HepG2 (cell line): ENCODE results near the gene LDB2. TPM values are rescaled to one million over a fixed set of nuclear protein-coding genes. Genes with fewer than 3 reads are reported as not detected.

Experiments
- ATAC-seq: fragments of 200-7000 bp; cut with Tn5 transposase; 3 replicates; pipeline ENCODE4 v1.9.1; 2020; ENCODE audit warnings: mild to moderate bottlenecking, moderate library complexity
- BruUV-seq: library from RNA; stranded (reverse); fragments of 400-500 nt; replicated peaks from 2 replicates; lab custom pipeline; 2021; lab: Mats Ljungman, UMichigan
- CTCF ChIA-PET: fragments of 300-600 bp; formaldehyde crosslinking; extraction: SDS; loops from one replicate; lab custom pipeline; 2021; ENCODE audit warnings: low total read pairs, inconsistent platforms, low intra/inter-chr PET ratio; lab: Yijun Ruan, JAX
- POLR2A ChIA-PET: fragments of 350-600 bp; sonication (Branson Sonifier 250); formaldehyde crosslinking; loops from one replicate; lab custom pipeline; 2020; ENCODE audit warnings: antibody characterized with exemption, inconsistent platforms; lab: Yijun Ruan, JAX
- DNase-seq: peaks from one replicate; pipeline ENCODE4 v3.0.0-alpha.2; 2015; ENCODE audit warnings: low spot score
- FAIRE-seq: peaks from 3 replicates; lab custom pipeline; 2011; peaks lifted over from hg19 to GRCh38; lab: Jason Lieb, UNC
- H2AFZ ChIP-seq: one replicate; pipeline ENCODE4 v1.6.1; 2011; ENCODE audit warnings: low read length, inconsistent platforms
- H3K27ac ChIP-seq: fragments of 300-600 bp; 3 replicates; pipeline ENCODE4 v1.8.0; 2011; ENCODE audit warnings: mixed run types, mild to moderate bottlenecking, mixed read lengths, low read length, inconsistent platforms; ENCODE audit not compliant: insufficient read depth; ENCODE audit errors: extremely low read length
- H3K27me3 ChIP-seq, 2 experiments: fragments of 200-600 bp in 1 of 2; 2 replicates in 1 of 2; 3 replicates in 1 of 2; pipeline versions ENCODE4 v1.6.0 to v1.8.0; 2011; ENCODE audit warnings: low read length in 2 of 2, mild to moderate bottlenecking in 2 of 2, moderate library complexity in 2 of 2, inconsistent platforms in 1 of 2; ENCODE audit not compliant: insufficient read depth in 2 of 2, control insufficient read depth in 1 of 2
- H3K36me3 ChIP-seq, 2 experiments: fragments of 200-600 bp in 1 of 2; replicated peaks in 1 of 2; 2 replicates in 1 of 2; 3 replicates in 1 of 2; pipeline versions ENCODE4 v1.5.1 to v1.8.0; 2011; ENCODE audit warnings: low read length in 2 of 2, inconsistent platforms in 1 of 2; ENCODE audit not compliant: insufficient read depth in 2 of 2, control insufficient read depth in 1 of 2
- H3K4me1 ChIP-seq: 2 replicates; pipeline ENCODE4 v1.5.1; 2012; ENCODE audit warnings: low read length, inconsistent platforms; ENCODE audit not compliant: insufficient read depth
- H3K4me2 ChIP-seq: 2 replicates; pipeline ENCODE4 v1.6.0; 2011; ENCODE audit warnings: low read depth, low read length, inconsistent platforms
- H3K4me3 ChIP-seq, 3 experiments: fragments of 200-600 bp in 1 of 3; sonication (generic), shearing (Covaris generic) in 1 of 3; replicated peaks in 1 of 3; 2 replicates each; pipeline ENCODE4 v1.5.1; 2011 to 2016; ENCODE audit warnings: low read length in 3 of 3, inconsistent platforms in 2 of 3, low read depth in 2 of 3, mild to moderate bottlenecking in 2 of 3, control low read depth in 1 of 3, mixed read lengths in 1 of 3; ENCODE audit not compliant: insufficient read depth in 1 of 3
- H3K79me2 ChIP-seq: one replicate; pipeline ENCODE4 v1.6.1; 2011; ENCODE audit warnings: low read length, inconsistent platforms; ENCODE audit not compliant: insufficient read depth
- H3K9ac ChIP-seq: 2 replicates; pipeline ENCODE4 v1.6.0; 2011; ENCODE audit warnings: mild to moderate bottlenecking, low read depth, low read length, inconsistent platforms; ENCODE audit not compliant: insufficient read depth
- H3K9me3 ChIP-seq: 2 replicates; pipeline ENCODE4 v1.5.1; 2012; ENCODE audit warnings: mild to moderate bottlenecking, low read length
- H4K20me1 ChIP-seq: 2 replicates; pipeline ENCODE4 v1.6.0; 2011; ENCODE audit warnings: inconsistent platforms, mild to moderate bottlenecking, low read length, moderate library complexity; ENCODE audit not compliant: insufficient read depth
- ARNT ChIP-seq: fragments of 450-650 bp; IDR thresholded peaks from 2 replicates; pipeline ENCODE4 v1.6.1; 2017
- CEBPB ChIP-seq: IDR thresholded peaks from 2 replicates; pipeline ENCODE4 v1.6.1; 2011; ENCODE audit warnings: low read depth, low read length, improper control_type of control experiment, borderline replicate concordance
- FOXJ3 ChIP-seq: sonication (generic); formaldehyde crosslinking; IDR thresholded peaks from 2 replicates; pipeline ENCODE4 v1.4.0; 2020; ENCODE audit warnings: missing genetic modification reagents, mild to moderate bottlenecking, borderline replicate concordance
- GABPA ChIP-seq, 2 experiments: IDR thresholded peaks; 2 replicates each; pipeline ENCODE4 v1.6.1; 2011 to 2016; ENCODE audit warnings: low read depth in 2 of 2, low read length in 1 of 2, missing biosample characterization in 1 of 2, missing genetic modification characterization in 1 of 2
- GZF1 ChIP-seq: sonication (generic); formaldehyde crosslinking; IDR thresholded peaks from 2 replicates; pipeline ENCODE4 v1.5.1; 2020; ENCODE audit warnings: mild to moderate bottlenecking, missing genetic modification reagents
- MAX ChIP-seq: IDR thresholded peaks from 2 replicates; pipeline ENCODE4 v1.6.1; 2012; ENCODE audit warnings: inconsistent platforms
- PBX2 ChIP-seq: IDR thresholded peaks from 2 replicates; pipeline ENCODE4 v1.6.1; 2016; ENCODE audit warnings: control low read depth
- PITX1 ChIP-seq: sonication (generic); formaldehyde crosslinking; IDR thresholded peaks from 2 replicates; pipeline ENCODE4 v1.5.1; 2020; ENCODE audit warnings: mild to moderate bottlenecking, missing genetic modification reagents
- PPARG ChIP-seq: conservative IDR thresholded peaks from 2 replicates; pipeline ENCODE4 v1.6.1; 2016; ENCODE audit warnings: missing biosample characterization, missing genetic modification reagents
- RFX5 ChIP-seq: IDR thresholded peaks from 2 replicates; pipeline ENCODE4 v1.6.1; 2011; ENCODE audit warnings: low read depth, low read length, improper control_type of control experiment
- TCF12 ChIP-seq, 2 experiments: fragments of 450-650 bp in 1 of 2; sonication (generic) in 1 of 2; formaldehyde crosslinking in 1 of 2; IDR thresholded peaks; 2 replicates each; pipeline versions ENCODE4 v1.6.1 to v1.8.0; 2017 to 2022; ENCODE audit warnings: antibody characterized with exemption in 1 of 2, mild to moderate bottlenecking in 1 of 2, missing genetic modification reagents in 1 of 2, moderate library complexity in 1 of 2
- TFAP4 ChIP-seq: sonication (generic); IDR thresholded peaks from 2 replicates; pipeline ENCODE4 v1.6.1; 2016; ENCODE audit warnings: low read depth, borderline replicate concordance
- TFE3 ChIP-seq: IDR thresholded peaks from 2 replicates; pipeline ENCODE4 v1.6.1; 2016
- ZFP36L2 ChIP-seq: sonication (generic); formaldehyde crosslinking; IDR thresholded peaks from 2 replicates; pipeline ENCODE4 v1.4.0; 2020; ENCODE audit warnings: missing genetic modification reagents
- ZNF530 ChIP-seq: sonication (generic); formaldehyde crosslinking; IDR thresholded peaks from 2 replicates; pipeline ENCODE4 v1.5.0; 2020; ENCODE audit warnings: low read depth, mild to moderate bottlenecking, missing genetic modification reagents
- ZNF569 ChIP-seq: sonication (generic); formaldehyde crosslinking; IDR thresholded peaks from 2 replicates; pipeline ENCODE4 v1.5.0; 2020; ENCODE audit warnings: mild to moderate bottlenecking, missing genetic modification reagents, moderate library complexity, borderline replicate concordance
- ZNF660 ChIP-seq: sonication (generic); formaldehyde crosslinking; IDR thresholded peaks from 2 replicates; pipeline ENCODE4 v1.5.1; 2020; ENCODE audit warnings: mild to moderate bottlenecking, low read depth, missing genetic modification reagents, borderline replicate concordance
- WGBS: methylation state at CpG from one replicate; pipeline ENCODE4 v1.1.6; 2017; ENCODE audit warnings: low lambda C conversion rate; 5-methylcytosine and 5-hydroxymethylcytosine counted together
- in situ Hi-C: cut with HindIII; loops from 2 replicates; pipeline ENCODE4 v1.10.0; 2017; ENCODE audit warnings: low pct_unique_long_range_greater_than_20kb; ENCODE audit not compliant: extremely low pct_ligation_motif_present
- intact Hi-C: fragments of 100-400 bp; cut with micrococcal nuclease; formaldehyde crosslinking; loops from one replicate; pipeline ENCODE4 v1.10.0; 2022; ENCODE audit not compliant: unreplicated experiment
- polyA plus RNA-seq, 8 experiments: library from polyadenylated mRNA; depleted of rRNA in 3 of 8; stranded (reverse) in 7 of 8; unstranded in 1 of 8; fragments of >200 nt; fragmentation: Illumina TruSeq in 4 of 8; extraction: Trizol in 4 of 8; gene quantifications; 2 replicates each; pipeline versions ENCODE4 v1.2.1 to v1.2.3, GENCODE V29; 2011 to 2016; ENCODE audit warnings: low read depth in 4 of 8, missing spikeins in 1 of 8, mixed read lengths in 1 of 8; ENCODE audit not compliant: insufficient read depth in 1 of 8
- total RNA-seq, 5 experiments: library from RNA; depleted of rRNA; stranded (reverse); fragments of >200 nt; fragmentation: Illumina TruSeq; extraction: Trizol; gene quantifications; 2 replicates each; pipeline ENCODE4 v1.2.3, GENCODE V29; 2016; ENCODE audit warnings: low read depth in 1 of 5

The LDB2 gene
- total and polyA plus RNA-seq, 2 of the 13 experiments (the other 11 are each of a cell fraction or from before 2014, with no cell fraction given), result not detected

- Histone ChIP-seq H3K4me2 (no peak overlapping the region), H3K4me3 (no peak overlapping the region), H3K27me3 (no peaks in the 10 kb centered on the region), H3K9me3 (no peaks in the 10 kb centered on the region), H3K9ac (no peak overlapping the region), H3K79me2 (no peaks in the 10 kb centered on the region), H4K20me1 (no peaks in the 10 kb centered on the region), H3K36me3 (no peaks in the 10 kb centered on the region), H3K27ac (no peak overlapping the region), H2AFZ (no peak overlapping the region), H3K4me1 (no peaks in the 10 kb centered on the region)
- no peak for ATAC-seq
- CTCF ChIA-PET, result no interaction called here
- in situ Hi-C loops (no loop called here), intact Hi-C loops (no loop called here)
- POLR2A ChIA-PET, result no interaction called here
- 0% methylated on average over 2 of the region's 2 CpGs for WGBS
- DNase-seq, result no peak
- FAIRE-seq, result no peak
- no TSS peak for BruUV-seq
- no peak for TF ChIP-seq ARNT
- TF ChIP-seq RFX5, result no peak
- no peak for TF ChIP-seq GZF1 (CRISPR knock-in tag)
- no peak for TF ChIP-seq FOXJ3 (CRISPR knock-in tag)
- no peak for TF ChIP-seq TFAP4
- TF ChIP-seq ZNF660 (CRISPR knock-in tag), result no peak
These were observed 291.8 kb downstream of the LDB2 start for GRCh38 chr4:16606691-16607090.

- no peak overlapping the region for H3K4me2 ChIP-seq
- H3K79me2 ChIP-seq, result no peaks in the 10 kb centered on the region
- in situ Hi-C loops, result no loop called here
- no TSS peak for BruUV-seq
- no peaks in the 10 kb centered on the region for H3K27me3 ChIP-seq
- DNase-seq, result no peak
- H3K4me3 ChIP-seq, result no peak overlapping the region
- ATAC-seq, result no peak
- no peak for FAIRE-seq
- no peaks in the 10 kb centered on the region for H3K9me3 ChIP-seq
- intact Hi-C loops, result no loop called here
- POLR2A ChIA-PET, result no interaction called here
- H2AFZ ChIP-seq, result no peak overlapping the region
- no peaks in the 10 kb centered on the region for H3K36me3 ChIP-seq
- no peaks in the 10 kb centered on the region for H4K20me1 ChIP-seq
- 0 out of 2 replicates have a peak, but pooled peaks cover 4% of the 10 kb centered on the region for H3K4me1 ChIP-seq
- H3K9ac ChIP-seq, result no peak overlapping the region
- CTCF ChIA-PET, result no interaction called here
- 9% methylated on average over 4 of the region's 4 CpGs for WGBS
- H3K27ac ChIP-seq, result no peak overlapping the region
- TF ChIP-seq ZFP36L2 (CRISPR knock-in tag) (no peak), ZNF530 (CRISPR knock-in tag) (no peak), TCF12 (IDR thresholded peaks at IDR 0.05) (no peak), TCF12 (CRISPR knock-in tag; IDR thresholded peaks at IDR 0.05) (no peak), CEBPB (no peak), PBX2 (CRISPR knock-in tag) (no peak), PPARG (CRISPR knock-in tag) (no peak), ZNF569 (CRISPR knock-in tag) (no peak), MAX (no peak), PITX1 (CRISPR knock-in tag) (no peak), TFE3 (no peak), GABPA (IDR thresholded peaks at IDR 0.05; ENCODE audit: low read depth, low read length) (no peak), GABPA (CRISPR knock-in tag; IDR thresholded peaks at IDR 0.05; ENCODE audit: low read depth) (no peak)
These were observed 295.3 kb downstream of the LDB2 start for GRCh38 chr4:16603178-16603577.
